Panc1 (cell line): ENCODE results near the gene RSPRY1.

Source experiments
- POLR2AphosphoS5 ChIP-seq: IDR thresholded peaks from 2 replicates; pipeline ENCODE4 v1.6.1; 2012; ENCODE audit warnings: mild to moderate bottlenecking, low read depth, low read length, moderate library complexity
- SIN3A ChIP-seq: IDR thresholded peaks from 2 replicates; pipeline ENCODE4 v1.6.1; 2012; ENCODE audit warnings: low read depth, mild to moderate bottlenecking, low read length, moderate library complexity, borderline replicate concordance; ENCODE audit not compliant: insufficient read depth
- TF ChIP-seq, protein P1 (sequence below): fragments of 450-650 bp; IDR thresholded peaks from 2 replicates; pipeline ENCODE4 v1.5.1; 2017; ENCODE audit warnings: mild to moderate bottlenecking
- TF ChIP-seq, protein P2 (sequence below), 2 experiments: IDR thresholded peaks; 2 replicates each; pipeline ENCODE4 v1.6.1; 2011 to 2012; ENCODE audit warnings: low read depth in 2 of 2, control low read depth in 1 of 2, low read length in 1 of 2, mild to moderate bottlenecking in 1 of 2, moderate library complexity in 1 of 2; ENCODE audit not compliant: insufficient read depth in 1 of 2

DNA sequence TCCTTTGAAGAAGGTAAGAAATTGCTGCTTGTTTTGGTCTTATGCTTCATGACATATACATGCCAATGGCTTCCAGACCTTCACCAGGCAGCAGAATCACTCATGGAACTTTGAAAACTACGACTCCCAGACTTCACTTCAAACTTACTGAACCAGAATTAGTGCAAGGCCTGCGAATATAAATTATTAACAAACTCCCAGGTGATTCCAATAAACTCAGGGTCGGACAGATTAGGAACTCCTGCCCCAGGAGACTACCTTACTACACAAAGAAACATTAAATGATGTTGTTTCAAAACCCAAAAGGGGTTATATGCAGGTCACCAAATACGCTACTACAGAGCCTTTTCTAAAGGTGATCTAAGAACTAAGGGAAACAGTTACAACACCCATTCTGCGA is 20.6 kb upstream of the RSPRY1 start:
- TF ChIP-seq POLR2AphosphoS5 (no peak), SIN3A (no peak)
- TF ChIP-seq, protein P1, sequence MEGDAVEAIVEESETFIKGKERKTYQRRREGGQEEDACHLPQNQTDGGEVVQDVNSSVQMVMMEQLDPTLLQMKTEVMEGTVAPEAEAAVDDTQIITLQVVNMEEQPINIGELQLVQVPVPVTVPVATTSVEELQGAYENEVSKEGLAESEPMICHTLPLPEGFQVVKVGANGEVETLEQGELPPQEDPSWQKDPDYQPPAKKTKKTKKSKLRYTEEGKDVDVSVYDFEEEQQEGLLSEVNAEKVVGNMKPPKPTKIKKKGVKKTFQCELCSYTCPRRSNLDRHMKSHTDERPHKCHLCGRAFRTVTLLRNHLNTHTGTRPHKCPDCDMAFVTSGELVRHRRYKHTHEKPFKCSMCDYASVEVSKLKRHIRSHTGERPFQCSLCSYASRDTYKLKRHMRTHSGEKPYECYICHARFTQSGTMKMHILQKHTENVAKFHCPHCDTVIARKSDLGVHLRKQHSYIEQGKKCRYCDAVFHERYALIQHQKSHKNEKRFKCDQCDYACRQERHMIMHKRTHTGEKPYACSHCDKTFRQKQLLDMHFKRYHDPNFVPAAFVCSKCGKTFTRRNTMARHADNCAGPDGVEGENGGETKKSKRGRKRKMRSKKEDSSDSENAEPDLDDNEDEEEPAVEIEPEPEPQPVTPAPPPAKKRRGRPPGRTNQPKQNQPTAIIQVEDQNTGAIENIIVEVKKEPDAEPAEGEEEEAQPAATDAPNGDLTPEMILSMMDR, result no peak
- TF ChIP-seq, protein P2, sequence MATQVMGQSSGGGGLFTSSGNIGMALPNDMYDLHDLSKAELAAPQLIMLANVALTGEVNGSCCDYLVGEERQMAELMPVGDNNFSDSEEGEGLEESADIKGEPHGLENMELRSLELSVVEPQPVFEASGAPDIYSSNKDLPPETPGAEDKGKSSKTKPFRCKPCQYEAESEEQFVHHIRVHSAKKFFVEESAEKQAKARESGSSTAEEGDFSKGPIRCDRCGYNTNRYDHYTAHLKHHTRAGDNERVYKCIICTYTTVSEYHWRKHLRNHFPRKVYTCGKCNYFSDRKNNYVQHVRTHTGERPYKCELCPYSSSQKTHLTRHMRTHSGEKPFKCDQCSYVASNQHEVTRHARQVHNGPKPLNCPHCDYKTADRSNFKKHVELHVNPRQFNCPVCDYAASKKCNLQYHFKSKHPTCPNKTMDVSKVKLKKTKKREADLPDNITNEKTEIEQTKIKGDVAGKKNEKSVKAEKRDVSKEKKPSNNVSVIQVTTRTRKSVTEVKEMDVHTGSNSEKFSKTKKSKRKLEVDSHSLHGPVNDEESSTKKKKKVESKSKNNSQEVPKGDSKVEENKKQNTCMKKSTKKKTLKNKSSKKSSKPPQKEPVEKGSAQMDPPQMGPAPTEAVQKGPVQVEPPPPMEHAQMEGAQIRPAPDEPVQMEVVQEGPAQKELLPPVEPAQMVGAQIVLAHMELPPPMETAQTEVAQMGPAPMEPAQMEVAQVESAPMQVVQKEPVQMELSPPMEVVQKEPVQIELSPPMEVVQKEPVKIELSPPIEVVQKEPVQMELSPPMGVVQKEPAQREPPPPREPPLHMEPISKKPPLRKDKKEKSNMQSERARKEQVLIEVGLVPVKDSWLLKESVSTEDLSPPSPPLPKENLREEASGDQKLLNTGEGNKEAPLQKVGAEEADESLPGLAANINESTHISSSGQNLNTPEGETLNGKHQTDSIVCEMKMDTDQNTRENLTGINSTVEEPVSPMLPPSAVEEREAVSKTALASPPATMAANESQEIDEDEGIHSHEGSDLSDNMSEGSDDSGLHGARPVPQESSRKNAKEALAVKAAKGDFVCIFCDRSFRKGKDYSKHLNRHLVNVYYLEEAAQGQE (IDR thresholded peaks at IDR 0.05; ENCODE audit: insufficient read depth in 1 of 2, low read depth in 2 of 2, low read length in 1 of 2), result no peak
